WTC11 (cell line): ENCODE data around the gene CHAC1.

Source experiments
- ATF3 ChIP-seq: sonication (generic); formaldehyde crosslinking; conservative IDR thresholded peaks from 2 replicates; pipeline ENCODE4 v1.8.1; 2022; ENCODE audit warnings: mild to moderate bottlenecking, missing genetic modification reagents
- CTCF ChIP-seq: fragments of 200-600 bp; IDR thresholded peaks from 2 replicates; pipeline ENCODE4 v1.8.0; 2022; ENCODE audit warnings: antibody characterized with exemption
- ETV6 ChIP-seq: sonication (generic); formaldehyde crosslinking; IDR thresholded peaks from 2 replicates; pipeline ENCODE4 v1.8.1; 2022; ENCODE audit warnings: mild to moderate bottlenecking, missing genetic modification reagents

GRCh38 chr15:40936709-40937666 lies 16.3 kb upstream of the CHAC1 start:
- no peak for TF ChIP-seq ATF3 (CRISPR knock-in tag)
- TF ChIP-seq CTCF, result no peak
- no peak for TF ChIP-seq ETV6 (CRISPR knock-in tag)
